Spleen (tissue), 11 donors: ENCODE data around the gene TBC1D32. TPM values are rescaled to one million over a fixed set of nuclear protein-coding genes. Genes with fewer than 3 reads are reported as not detected.

Experiments used
- DNase-seq: peaks from one replicate; pipeline ENCODE4 v3.0.0-alpha.2; 2020
- H3K27ac ChIP-seq, 8 donors: fragments of 200-600 bp; sonication (generic) in 7 of 8; 1 replicate in 4 of 8; 2 replicates in 4 of 8; pipeline versions ENCODE4 v1.5.0 to v1.8.0; 2016 to 2021; ENCODE audit warnings: inconsistent platforms in 4 of 8, mild to moderate bottlenecking in 4 of 8, moderate library complexity in 1 of 8
- H3K27me3 ChIP-seq, 7 donors: fragments of 200-600 bp; sonication (generic) in 6 of 7; replicated peaks in 1 of 7; 1 replicate in 4 of 7; 2 replicates in 3 of 7; pipeline versions ENCODE4 v1.5.0 to v1.8.0; 2016 to 2021; ENCODE audit warnings: inconsistent platforms in 3 of 7, mild to moderate bottlenecking in 1 of 7
- H3K36me3 ChIP-seq, 6 donors: fragments of 200-600 bp; sonication (generic) in 5 of 6; 1 replicate in 4 of 6; 2 replicates in 2 of 6; pipeline versions ENCODE4 v1.5.0 to v1.8.0; 2016 to 2021; ENCODE audit warnings: inconsistent platforms in 2 of 6
- H3K4me1 ChIP-seq, 6 donors: fragments of 200-600 bp; sonication (generic) in 5 of 6; 1 replicate in 3 of 6; 2 replicates in 3 of 6; pipeline versions ENCODE4 v1.5.0 to v1.8.0; 2016 to 2021; ENCODE audit warnings: inconsistent platforms in 3 of 6
- H3K4me3 ChIP-seq, 8 donors: fragments of 200-600 bp; sonication (generic) in 7 of 8; 1 replicate in 4 of 8; 2 replicates in 4 of 8; pipeline versions ENCODE4 v1.5.0 to v1.8.0; 2016 to 2021; ENCODE audit warnings: inconsistent platforms in 4 of 8, mild to moderate bottlenecking in 4 of 8, moderate library complexity in 2 of 8
- H3K9me3 ChIP-seq, 8 donors: fragments of 200-600 bp; sonication (generic) in 7 of 8; 1 replicate in 4 of 8; 2 replicates in 4 of 8; pipeline versions ENCODE4 v1.5.0 to v1.8.0; 2016 to 2021; ENCODE audit warnings: inconsistent platforms in 4 of 8
- CTCF ChIP-seq, 11 experiments: fragments of 200-600 bp in 7 of 11; fragments of 450-650 bp in 4 of 11; sonication (generic) in 4 of 11; IDR thresholded peaks in 8 of 11; conservative IDR thresholded peaks in 3 of 11; 1 replicate in 7 of 11; 2 replicates in 4 of 11; pipeline versions ENCODE4 v1.4.0 to v1.8.0; 2016 to 2021; ENCODE audit warnings: antibody characterized with exemption in 11 of 11, inconsistent platforms in 4 of 11, mild to moderate bottlenecking in 1 of 11
- POLR2A ChIP-seq, 3 donors: fragments of 450-650 bp; IDR thresholded peaks; one replicate each; pipeline ENCODE4 v1.5.1; 2017; ENCODE audit warnings: antibody characterized with exemption in 3 of 3, mild to moderate bottlenecking in 1 of 3
- POLR2AphosphoS5 ChIP-seq, 3 donors: sonication (generic); formaldehyde crosslinking; IDR thresholded peaks; one replicate each; pipeline ENCODE4 v1.5.1; 2017; ENCODE audit warnings: antibody characterized with exemption in 3 of 3
- WGBS, 5 donors: extraction: QIAGEN DNeasy Blood & Tissue Kit in 3 of 5; methylation state at CpG; one replicate each; pipeline versions ENCODE4 v1.1.5 to v1.1.7; 2013 to 2018; 5-methylcytosine and 5-hydroxymethylcytosine counted together
- intact Hi-C: fragments of 100-400 bp; cut with DNase I; formaldehyde crosslinking; loops from one replicate; pipeline ENCODE4 v1.15.0; 2023; ENCODE audit warnings: low total_unique reads
- polyA plus RNA-seq, 3 donors: library from polyadenylated mRNA; stranded (reverse); fragments of 200-250 nt; gene quantifications; one replicate each; pipeline ENCODE4 v1.2.1, GENCODE V29; 2013
- total RNA-seq, 7 donors: library from RNA; depleted of rRNA in 3 of 7; stranded (reverse); fragments of >200 nt in 3 of 7; fragmentation: NEBNext Ultra II Directional in 4 of 7; extraction: Animal tissue kit (Norgen Biotek cat#: 25700) in 4 of 7; gene quantifications; one replicate each; pipeline versions ENCODE4 v1.1.0 to v1.2.1, GENCODE V29; 2016 to 2021
- donor health status: healthy with polysubstance abuse.
- donor health status: DM: no; HTN: no; CAD: no; lungs with moderate emphysema.
- donor health status: DM: no; HTN: no; CAD: no.
- donor health status: Bipolar disorder and iron deficiency.
- donor health status: healthy.
- donor health status: DM: no; HTN: no; CAD: no.
- donor health status: DM: yes; HTN: yes; CAD: no.

The TBC1D32 gene
- total and polyA plus RNA-seq, 10 donors, result 1.5 to 18.8 (median 12.6) TPM

- WGBS, 5 donors, result 89 to 93% (median 91%) methylated on average over 13 of the region's 13 CpGs
- intact Hi-C loops, result no loop called here
- no peaks in the 10 kb centered on the region for H3K36me3 ChIP-seq
- no peaks in the 10 kb centered on the region for H3K4me1 ChIP-seq
- H3K27ac ChIP-seq, result no peak overlapping the region
- no peaks in the 10 kb centered on the region for H3K27me3 ChIP-seq
- no peak overlapping the region for H3K4me3 ChIP-seq
- DNase-seq, result no peak
- H3K9me3 ChIP-seq, result peaks cover 0 to 15% (median 4%) of the 10 kb centered on the region in 8 donors
- TF ChIP-seq POLR2AphosphoS5 (IDR thresholded peaks at IDR 0.05) (no peak), CTCF (IDR thresholded peaks at IDR 0.05 in 8 of 11, conservative IDR thresholded peaks at IDR 0.05 in 3 of 11) (no peak), POLR2A (IDR thresholded peaks at IDR 0.05) (no peak)
These were observed 291.5 kb downstream of the TBC1D32 start for GRCh38 chr6:121042766-121043165.

DNA sequence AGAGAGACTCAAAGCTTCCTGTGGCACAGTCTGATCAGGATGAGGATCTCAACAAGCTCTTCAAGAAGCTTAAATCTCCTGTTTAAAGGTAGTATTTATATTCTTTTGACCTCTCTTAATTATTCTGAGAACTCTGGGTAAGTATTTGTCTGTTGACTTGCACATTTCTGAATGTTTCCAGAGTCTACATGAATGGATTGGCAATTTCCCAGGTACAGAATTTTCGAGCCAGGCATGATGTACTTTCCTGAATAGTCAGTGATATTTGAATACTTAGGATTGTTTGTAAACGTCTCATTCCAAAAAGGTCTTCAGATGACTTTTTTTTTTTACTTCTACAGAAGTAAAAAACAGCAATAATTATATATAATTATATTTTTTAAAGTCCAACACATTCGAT is 293.4 kb downstream of the TBC1D32 start:
- intact Hi-C loops, result no loop called here
- H3K27ac ChIP-seq, result no peak overlapping the region
- DNase-seq, result no peak
- WGBS, 5 donors, result 55 to 73% (median 67%) methylated on average over 3 of the region's 3 CpGs
- H3K36me3 ChIP-seq, result no peaks in the 10 kb centered on the region
- no peaks in the 10 kb centered on the region for H3K27me3 ChIP-seq
- H3K4me3 ChIP-seq, result no peak overlapping the region
- peaks cover 0 to 15% (median 4%) of the 10 kb centered on the region in 8 donors for H3K9me3 ChIP-seq
- H3K4me1 ChIP-seq, result no peaks in the 10 kb centered on the region
- TF ChIP-seq POLR2A (IDR thresholded peaks at IDR 0.05) (no peak), POLR2AphosphoS5 (IDR thresholded peaks at IDR 0.05) (no peak), CTCF (IDR thresholded peaks at IDR 0.05 in 8 of 11, conservative IDR thresholded peaks at IDR 0.05 in 3 of 11) (no peak)

- DNase-seq, result no peak
- peaks cover 0 to 3% (median 0%) of the 10 kb centered on the region in 8 donors for H3K9me3 ChIP-seq
- no peak for TF ChIP-seq POLR2AphosphoS5 (IDR thresholded peaks at IDR 0.05)
- TF ChIP-seq CTCF (IDR thresholded peaks at IDR 0.05 in 8 of 11, conservative IDR thresholded peaks at IDR 0.05 in 3 of 11), result no peak
- TF ChIP-seq POLR2A (IDR thresholded peaks at IDR 0.05), result no peak
- no peaks in the 10 kb centered on the region for H3K36me3 ChIP-seq
- intact Hi-C loops, result no loop called here
- H3K4me3 ChIP-seq, result no peak overlapping the region
- no peaks in the 10 kb centered on the region for H3K4me1 ChIP-seq
- no peaks in the 10 kb centered on the region for H3K27me3 ChIP-seq
- no peak overlapping the region for H3K27ac ChIP-seq
- 82 to 90% (median 86%) methylated on average over 3 of the region's 3 CpGs for WGBS, 5 donors
These were observed 301.2 kb downstream of the TBC1D32 start for GRCh38 chr6:121033091-121033490.

DNA sequence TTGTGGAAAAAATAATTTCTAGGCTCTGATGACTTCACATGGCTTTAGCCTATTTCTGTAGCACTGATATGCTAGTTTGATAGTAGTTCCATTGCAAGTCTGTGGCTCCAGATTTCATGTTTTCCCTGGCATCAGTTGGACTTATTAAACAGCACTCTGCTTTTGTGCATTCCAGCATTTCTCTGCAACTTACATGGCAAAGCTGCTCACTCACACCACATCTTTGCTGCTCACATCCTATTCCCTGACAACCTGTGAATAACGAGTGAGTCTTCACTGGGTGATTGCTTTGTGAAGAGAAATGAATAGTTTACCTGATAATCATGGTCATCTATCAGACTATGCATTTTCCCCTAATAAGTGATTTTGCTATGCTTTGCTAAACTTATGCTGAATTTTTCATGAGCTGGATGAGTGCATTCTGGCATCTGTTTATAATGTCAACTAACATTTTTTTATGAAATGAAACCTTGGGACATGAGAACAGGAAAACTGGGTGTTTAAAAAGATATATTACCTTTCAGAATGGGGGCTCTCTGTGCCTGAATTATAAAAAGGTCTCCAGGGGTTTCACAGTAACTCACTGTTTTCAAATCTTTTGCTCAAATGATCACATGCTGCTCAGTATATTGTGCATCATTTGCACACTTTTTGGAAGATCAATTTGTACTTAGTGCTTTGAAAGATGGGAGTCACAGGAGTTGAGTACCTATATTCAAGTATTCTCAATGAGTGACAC is 301.8 kb downstream of the TBC1D32 start:
- no peaks in the 10 kb centered on the region for H3K4me1 ChIP-seq
- peaks cover 0 to 3% (median 0%) of the 10 kb centered on the region in 8 donors for H3K9me3 ChIP-seq
- no peaks in the 10 kb centered on the region for H3K36me3 ChIP-seq
- 32 to 55% (median 50%) methylated on average over 1 of the region's 1 CpG for WGBS, 5 donors
- H3K27me3 ChIP-seq, result no peaks in the 10 kb centered on the region
- no peak overlapping the region for H3K4me3 ChIP-seq
- no peak for DNase-seq
- TF ChIP-seq POLR2AphosphoS5 (IDR thresholded peaks at IDR 0.05) (no peak), POLR2A (IDR thresholded peaks at IDR 0.05) (no peak), CTCF (IDR thresholded peaks at IDR 0.05 in 8 of 11, conservative IDR thresholded peaks at IDR 0.05 in 3 of 11) (no peak)
- intact Hi-C loops, result no loop called here
- no peak overlapping the region for H3K27ac ChIP-seq
